Measurements from ENCODE around the gene GUCA1C.

Gene GUCA1C

DNA sequence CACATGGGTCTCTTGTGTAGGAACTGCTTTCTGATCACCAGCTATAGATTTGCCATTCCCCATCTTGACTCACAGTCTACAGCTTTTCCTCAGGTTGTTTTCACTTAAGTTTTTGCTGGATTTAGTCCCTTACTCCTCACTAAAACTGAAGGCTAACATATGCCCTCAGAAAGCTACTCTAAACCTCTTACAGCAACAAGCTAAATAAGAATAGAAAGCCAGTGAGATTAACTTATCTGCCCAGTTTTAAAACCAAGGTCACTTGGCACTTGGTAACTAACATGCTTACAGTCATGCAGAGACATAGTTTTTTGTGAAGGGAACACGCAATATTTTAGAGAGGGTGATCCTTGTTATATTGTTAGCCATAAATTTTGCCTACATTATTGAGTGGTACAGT, at the start of gene GUCA1C:
Gene GUCA1C, minus strand, starts transcription at position 180 of the 400 bp plus-strand sequence. Its CDS starts 117 bp downstream, at position 63.
- TF ChIP-seq, protein P1, sequence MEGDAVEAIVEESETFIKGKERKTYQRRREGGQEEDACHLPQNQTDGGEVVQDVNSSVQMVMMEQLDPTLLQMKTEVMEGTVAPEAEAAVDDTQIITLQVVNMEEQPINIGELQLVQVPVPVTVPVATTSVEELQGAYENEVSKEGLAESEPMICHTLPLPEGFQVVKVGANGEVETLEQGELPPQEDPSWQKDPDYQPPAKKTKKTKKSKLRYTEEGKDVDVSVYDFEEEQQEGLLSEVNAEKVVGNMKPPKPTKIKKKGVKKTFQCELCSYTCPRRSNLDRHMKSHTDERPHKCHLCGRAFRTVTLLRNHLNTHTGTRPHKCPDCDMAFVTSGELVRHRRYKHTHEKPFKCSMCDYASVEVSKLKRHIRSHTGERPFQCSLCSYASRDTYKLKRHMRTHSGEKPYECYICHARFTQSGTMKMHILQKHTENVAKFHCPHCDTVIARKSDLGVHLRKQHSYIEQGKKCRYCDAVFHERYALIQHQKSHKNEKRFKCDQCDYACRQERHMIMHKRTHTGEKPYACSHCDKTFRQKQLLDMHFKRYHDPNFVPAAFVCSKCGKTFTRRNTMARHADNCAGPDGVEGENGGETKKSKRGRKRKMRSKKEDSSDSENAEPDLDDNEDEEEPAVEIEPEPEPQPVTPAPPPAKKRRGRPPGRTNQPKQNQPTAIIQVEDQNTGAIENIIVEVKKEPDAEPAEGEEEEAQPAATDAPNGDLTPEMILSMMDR (IDR thresholded peaks at IDR 0.05; ENCODE audit: low read depth, low read length, missing control alignments) = no peak
- DNase-seq (ENCODE audit: extremely low read depth, low read depth) = no peak
- H3K4me3 ChIP-seq (replicated peaks; ENCODE audit: low read depth, low read length) = no peak within 1 kb of the TSS

DNA sequence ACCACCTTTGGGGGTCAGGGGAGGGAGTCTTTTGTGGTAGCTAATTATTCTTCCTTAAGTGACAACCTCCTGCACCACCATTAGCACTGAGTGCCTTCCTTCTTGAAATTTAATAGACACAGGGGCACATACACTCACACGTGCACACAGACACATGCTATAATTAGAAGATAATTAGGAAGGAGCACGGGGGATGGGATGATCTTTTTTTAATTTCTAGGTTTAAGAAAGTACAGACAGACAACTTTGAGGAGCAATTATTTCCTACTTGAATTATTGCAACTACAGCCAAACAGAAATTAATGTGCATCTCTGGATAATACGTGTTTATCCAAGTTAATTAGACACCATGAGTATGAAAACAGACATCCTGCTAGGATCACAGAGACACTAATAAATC, 44.8 kb upstream of the GUCA1C start:
- TF ChIP-seq, protein P1 (IDR thresholded peaks at IDR 0.05; ENCODE audit: low read depth, low read length, missing control alignments) = no peak
- no peak for DNase-seq (ENCODE audit: extremely low read depth, low read depth)
- no peak overlapping the region for H3K4me3 ChIP-seq (replicated peaks; ENCODE audit: low read depth, low read length)

GRCh38 chr3:108985844-108986243, 32.2 kb upstream of the GUCA1C start:
- TF ChIP-seq, protein P1 (IDR thresholded peaks at IDR 0.05; ENCODE audit: low read depth, low read length, missing control alignments) = no peak
- no peak overlapping the region for H3K4me3 ChIP-seq (replicated peaks; ENCODE audit: low read depth, low read length)
- DNase-seq (ENCODE audit: extremely low read depth, low read depth) = no peak

- H3K4me3 ChIP-seq (replicated peaks; ENCODE audit: low read depth, low read length) = no peak overlapping the region
- TF ChIP-seq, protein P1 (IDR thresholded peaks at IDR 0.05; ENCODE audit: low read depth, low read length, missing control alignments) = no peak
- DNase-seq (ENCODE audit: extremely low read depth, low read depth) = no peak
Measured at GRCh38 chr3:108983051-108983450, 29.4 kb upstream of the GUCA1C start.

GRCh38 chr3:108976058-108976457, 22.4 kb upstream of the GUCA1C start:
- no peak overlapping the region for H3K4me3 ChIP-seq (replicated peaks; ENCODE audit: low read depth, low read length)
- TF ChIP-seq, protein P1 (IDR thresholded peaks at IDR 0.05; ENCODE audit: low read depth, low read length, missing control alignments) = no peak
- DNase-seq (ENCODE audit: extremely low read depth, low read depth) = no peak

- no peak for DNase-seq (ENCODE audit: extremely low read depth, low read depth)
- TF ChIP-seq, protein P1 (IDR thresholded peaks at IDR 0.05; ENCODE audit: low read depth, low read length, missing control alignments) = no peak
- H3K4me3 ChIP-seq (replicated peaks; ENCODE audit: low read depth, low read length) = no peak overlapping the region
Measured at GRCh38 chr3:108973019-108973418, 19.3 kb upstream of the GUCA1C start.

GRCh38 chr3:108972482-108972881, 18.8 kb upstream of the GUCA1C start:
- H3K4me3 ChIP-seq (replicated peaks; ENCODE audit: low read depth, low read length) = no peak overlapping the region
- DNase-seq (ENCODE audit: extremely low read depth, low read depth) = no peak
- TF ChIP-seq, protein P1 (IDR thresholded peaks at IDR 0.05; ENCODE audit: low read depth, low read length, missing control alignments) = no peak
